Activated CD8-positive, alpha-beta memory T cell treated with anti-CD3 and anti-CD28 coated beads, Interleukin-2, amount 10 ng/mL, durations not matched to agents 7 days and 5 days (primary cell): ENCODE data around the gene MEGF8. TPM values are rescaled to one million over a fixed set of nuclear protein-coding genes. Genes with fewer than 3 reads are reported as not detected.

Experiments used
- ATAC-seq: fragments of 150-1000 bp; cut with Tn5 transposase; one replicate; pipeline ENCODE4 v1.10.0; 2021; ENCODE audit warnings: moderate library complexity
- CTCF ChIA-PET: fragments of 350-600 bp; sonication (Branson Sonifier 250); formaldehyde crosslinking; loops from one replicate; lab custom pipeline; 2021; ENCODE audit warnings: antibody characterized with exemption; lab: Charles Lee
- DNase-seq: peaks from one replicate; pipeline ENCODE4 v3.0.0-alpha.2; 2020
- H3K27ac Mint-ChIP-seq: one replicate; pipeline ENCODE4 v1.8.0; 2021; ENCODE audit warnings: mild to moderate bottlenecking, mixed read lengths
- H3K27me3 Mint-ChIP-seq: one replicate; pipeline ENCODE4 v1.8.0; 2021; ENCODE audit warnings: mixed read lengths
- H3K36me3 Mint-ChIP-seq: one replicate; pipeline ENCODE4 v1.8.0; 2021; ENCODE audit warnings: mild to moderate bottlenecking, mixed read lengths
- H3K4me1 Mint-ChIP-seq: one replicate; pipeline ENCODE4 v1.8.0; 2021; ENCODE audit warnings: mixed read lengths
- H3K4me3 Mint-ChIP-seq: one replicate; pipeline ENCODE4 v1.8.0; 2021; ENCODE audit warnings: mild to moderate bottlenecking, moderate library complexity, mixed read lengths
- H3K9me3 Mint-ChIP-seq: one replicate; pipeline ENCODE4 v1.8.0; 2022; ENCODE audit warnings: low read depth, mixed read lengths
- total RNA-seq, 2 experiments: library from RNA; stranded (reverse); gene quantifications; one replicate each; pipeline ENCODE4 v1.2.3, GENCODE V29; 2021

Gene MEGF8
- total RNA-seq, 2 experiments from 2014 or later, result 6.5 TPM

GRCh38 chr19:42363614-42364346, 38.3 kb downstream of the MEGF8 start:
- H3K4me1 Mint-ChIP-seq, result peaks cover under 1% of the 10 kb centered on the region
- H3K27ac Mint-ChIP-seq, result no peak overlapping the region
- peaks cover 2% of the 10 kb centered on the region for H3K9me3 Mint-ChIP-seq
- H3K27me3 Mint-ChIP-seq, result no peaks in the 10 kb centered on the region
- DNase-seq (no peak), ATAC-seq (no peak)
- H3K4me3 Mint-ChIP-seq, result no peak overlapping the region
- CTCF ChIA-PET, result no interaction called here
- peaks cover 14% of the 10 kb centered on the region for H3K36me3 Mint-ChIP-seq

- CTCF ChIA-PET, result no interaction called here
- Mint-ChIP-seq H3K27me3 (no peaks in the 10 kb centered on the region), H3K36me3 (peaks cover 14% of the 10 kb centered on the region), H3K4me3 (no peak overlapping the region), H3K27ac (no peak overlapping the region), H3K9me3 (peaks cover 2% of the 10 kb centered on the region), H3K4me1 (no peaks in the 10 kb centered on the region)
- DNase-seq (no peak), ATAC-seq (no peak)
Measured at GRCh38 chr19:42366673-42367072, 41.2 kb downstream of the MEGF8 start.

- peaks cover 2% of the 10 kb centered on the region for H3K9me3 Mint-ChIP-seq
- no peak overlapping the region for H3K4me3 Mint-ChIP-seq
- no peaks in the 10 kb centered on the region for H3K4me1 Mint-ChIP-seq
- H3K27ac Mint-ChIP-seq, result no peak overlapping the region
- no peak for ATAC-seq
- no peaks in the 10 kb centered on the region for H3K27me3 Mint-ChIP-seq
- peaks cover 14% of the 10 kb centered on the region for H3K36me3 Mint-ChIP-seq
- DNase-seq, result no peak
- CTCF ChIA-PET, result no interaction called here
Measured at GRCh38 chr19:42367929-42368328, 42.5 kb downstream of the MEGF8 start.

GRCh38 chr19:42368360-42368759, 42.9 kb downstream of the MEGF8 start:
- Mint-ChIP-seq H3K27me3 (no peaks in the 10 kb centered on the region), H3K9me3 (peaks cover 2% of the 10 kb centered on the region), H3K4me3 (no peak overlapping the region), H3K4me1 (no peaks in the 10 kb centered on the region), H3K27ac (no peak overlapping the region), H3K36me3 (peaks cover 12% of the 10 kb centered on the region)
- CTCF ChIA-PET, result no interaction called here
- ATAC-seq, result no peak
- DNase-seq, result no peak

- CTCF ChIA-PET, result no interaction called here
- no peaks in the 10 kb centered on the region for H3K27me3 Mint-ChIP-seq
- DNase-seq (no peak), ATAC-seq (no peak)
- no peak overlapping the region for H3K4me3 Mint-ChIP-seq
- H3K9me3 Mint-ChIP-seq, result peaks cover 2% of the 10 kb centered on the region
- no peak overlapping the region for H3K27ac Mint-ChIP-seq
- peaks cover 9% of the 10 kb centered on the region for H3K36me3 Mint-ChIP-seq
- no peaks in the 10 kb centered on the region for H3K4me1 Mint-ChIP-seq
Measured at GRCh38 chr19:42368765-42369164, 43.3 kb downstream of the MEGF8 start.

- no peak for DNase-seq
- Mint-ChIP-seq H3K4me1 (no peaks in the 10 kb centered on the region), H3K4me3 (no peak overlapping the region), H3K36me3 (peaks cover 2% of the 10 kb centered on the region), H3K9me3 (no peaks in the 10 kb centered on the region), H3K27me3 (no peaks in the 10 kb centered on the region), H3K27ac (no peak overlapping the region)
- CTCF ChIA-PET, result no interaction called here
- ATAC-seq, result no peak
Measured at GRCh38 chr19:42369433-42370067, 44.1 kb downstream of the MEGF8 start.

GRCh38 chr19:42370068-42370520, 44.7 kb downstream of the MEGF8 start:
- H3K9me3 Mint-ChIP-seq, result no peaks in the 10 kb centered on the region

GRCh38 chr19:42370626-42371175, 45.3 kb downstream of the MEGF8 start:
- Mint-ChIP-seq H3K9me3 (no peaks in the 10 kb centered on the region), H3K4me3 (no peak overlapping the region), H3K36me3 (no peaks in the 10 kb centered on the region), H3K27ac (no peak overlapping the region), H3K4me1 (no peaks in the 10 kb centered on the region), H3K27me3 (no peaks in the 10 kb centered on the region)
- DNase-seq, result no peak
- CTCF ChIA-PET, result no interaction called here
- ATAC-seq, result no peak

More at GRCh38 chr19:42370068-42370520, 44.7 kb downstream of the MEGF8 start:
- CTCF ChIA-PET, result no interaction called here
- H3K27me3 Mint-ChIP-seq, result no peaks in the 10 kb centered on the region
- H3K36me3 Mint-ChIP-seq, result no peaks in the 10 kb centered on the region
- H3K4me3 Mint-ChIP-seq, result no peak overlapping the region
- DNase-seq (no peak), ATAC-seq (no peak)
- H3K4me1 Mint-ChIP-seq, result no peaks in the 10 kb centered on the region
- H3K27ac Mint-ChIP-seq, result no peak overlapping the region

- CTCF ChIA-PET, result no interaction called here
- ATAC-seq (no peak), DNase-seq (no peak)
- Mint-ChIP-seq H3K36me3 (no peaks in the 10 kb centered on the region), H3K4me3 (no peak overlapping the region), H3K9me3 (no peaks in the 10 kb centered on the region), H3K27ac (no peak overlapping the region), H3K4me1 (no peaks in the 10 kb centered on the region), H3K27me3 (peaks cover 4% of the 10 kb centered on the region)
Measured at GRCh38 chr19:42374826-42375376, 49.5 kb downstream of the MEGF8 start.

GRCh38 chr19:42375415-42376176, 50.2 kb downstream of the MEGF8 start:
- no peaks in the 10 kb centered on the region for H3K9me3 Mint-ChIP-seq
- H3K27me3 Mint-ChIP-seq, result peaks cover 4% of the 10 kb centered on the region
- CTCF ChIA-PET, result no interaction called here
- no peak for ATAC-seq
- no peak overlapping the region for H3K27ac Mint-ChIP-seq
- H3K4me3 Mint-ChIP-seq, result no peak overlapping the region
- DNase-seq, result no peak
- no peaks in the 10 kb centered on the region for H3K4me1 Mint-ChIP-seq
- no peaks in the 10 kb centered on the region for H3K36me3 Mint-ChIP-seq

- Mint-ChIP-seq H3K4me1 (no peaks in the 10 kb centered on the region), H3K27me3 (peaks cover 6% of the 10 kb centered on the region), H3K36me3 (no peaks in the 10 kb centered on the region), H3K9me3 (no peaks in the 10 kb centered on the region), H3K4me3 (no peak overlapping the region), H3K27ac (no peak overlapping the region)
- DNase-seq (no peak), ATAC-seq (no peak)
- CTCF ChIA-PET, result interaction anchor here (1.5 kb wide), 1 partner anchor 40 kb away, joined by 3 read pairs; no protein-coding TSS in a partner anchor
Measured at GRCh38 chr19:42376177-42376555, 50.7 kb downstream of the MEGF8 start.

- H3K9me3 Mint-ChIP-seq, result no peaks in the 10 kb centered on the region
- H3K27me3 Mint-ChIP-seq, result peaks cover 19% of the 10 kb centered on the region
- H3K4me1 Mint-ChIP-seq, result no peaks in the 10 kb centered on the region
- no peak overlapping the region for H3K27ac Mint-ChIP-seq
- H3K4me3 Mint-ChIP-seq, result no peak overlapping the region
- no peaks in the 10 kb centered on the region for H3K36me3 Mint-ChIP-seq
- DNase-seq, result no peak
- no peak for ATAC-seq
- CTCF ChIA-PET, result interaction anchor here (0.6 to 1.6 kb wide), 2 partner anchors 10 to 270 kb away, joined by 3 read pairs; no protein-coding TSS in a partner anchor
Measured at GRCh38 chr19:42378225-42379215, 53.1 kb downstream of the MEGF8 start.
